GM18507 (cell line): ENCODE data around the gene MMAB.

Experiments used
- DNase-seq: peaks from one replicate; pipeline ENCODE4 v3.0.0; 2011; ENCODE audit warnings: low read depth; ENCODE audit not compliant: insufficient read length; ENCODE audit errors: extremely low spot score
- FAIRE-seq: peaks from 2 replicates; lab custom pipeline; 2011; peaks lifted over from hg19 to GRCh38; lab: Jason Lieb, UNC

MMAB gene

DNA sequence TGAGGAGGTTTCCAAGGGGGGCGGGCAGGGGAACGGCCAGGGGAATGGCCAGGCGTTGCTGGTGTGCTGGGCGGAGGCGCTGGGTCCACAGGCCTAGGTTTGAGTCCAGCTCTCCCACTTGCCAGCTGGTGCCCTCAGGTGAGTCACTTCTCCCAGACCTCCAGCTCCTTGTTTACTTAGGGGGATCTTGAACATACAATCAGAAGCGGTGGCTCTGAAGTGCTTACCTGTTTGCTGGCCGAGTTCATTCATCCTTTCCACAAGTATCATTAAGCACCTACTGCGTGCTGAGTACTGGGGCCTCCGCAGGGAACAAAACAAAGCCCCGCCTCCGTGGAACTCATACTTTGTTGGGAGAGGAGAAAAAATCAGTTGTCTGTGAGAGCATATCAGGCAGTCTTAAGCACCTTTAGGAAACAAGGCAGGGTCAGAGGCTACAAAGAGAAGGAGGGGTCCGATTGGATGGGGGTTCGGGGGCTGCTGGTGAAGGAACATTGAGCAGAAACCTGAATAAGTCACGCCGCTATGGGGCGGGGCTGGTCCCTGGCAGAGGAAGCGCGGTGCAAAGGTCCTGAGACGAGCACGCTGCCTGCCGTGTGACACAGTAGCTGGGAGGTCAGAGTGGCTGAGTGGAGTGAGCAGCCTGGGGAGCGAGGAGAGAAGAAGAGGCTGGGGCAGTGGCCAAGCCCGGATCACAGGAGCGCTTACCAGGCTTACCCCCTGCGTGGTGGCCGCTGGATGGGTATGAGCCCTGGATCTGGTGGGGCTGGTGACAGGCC, 15.3 kb upstream of the MMAB start:
- no peak for FAIRE-seq

DNA sequence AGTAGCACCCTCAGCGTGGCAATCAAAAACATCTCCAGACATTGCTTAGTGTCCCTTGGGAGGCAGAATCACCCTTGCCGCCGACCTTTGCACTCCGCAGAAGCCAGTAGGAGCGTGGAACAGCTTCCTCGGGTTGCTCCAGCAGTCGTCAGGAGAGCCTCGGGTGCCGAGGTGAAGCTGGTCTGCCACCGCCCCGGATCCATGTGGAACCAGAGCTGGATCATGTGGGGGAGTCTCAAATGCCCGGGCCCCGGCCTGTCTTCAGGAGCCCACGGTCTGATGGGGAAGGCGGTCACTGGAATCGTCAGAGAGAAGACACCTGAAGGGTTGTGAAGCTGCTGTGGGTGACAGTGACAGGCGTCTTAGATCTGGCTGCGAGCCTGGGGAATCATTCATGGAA, 14.6 kb upstream of the MMAB start:
- DNase-seq = no peak
- FAIRE-seq = no peak

More for the DNA sequence above, 15.3 kb upstream of the MMAB start:
- DNase-seq = no peak

DNA sequence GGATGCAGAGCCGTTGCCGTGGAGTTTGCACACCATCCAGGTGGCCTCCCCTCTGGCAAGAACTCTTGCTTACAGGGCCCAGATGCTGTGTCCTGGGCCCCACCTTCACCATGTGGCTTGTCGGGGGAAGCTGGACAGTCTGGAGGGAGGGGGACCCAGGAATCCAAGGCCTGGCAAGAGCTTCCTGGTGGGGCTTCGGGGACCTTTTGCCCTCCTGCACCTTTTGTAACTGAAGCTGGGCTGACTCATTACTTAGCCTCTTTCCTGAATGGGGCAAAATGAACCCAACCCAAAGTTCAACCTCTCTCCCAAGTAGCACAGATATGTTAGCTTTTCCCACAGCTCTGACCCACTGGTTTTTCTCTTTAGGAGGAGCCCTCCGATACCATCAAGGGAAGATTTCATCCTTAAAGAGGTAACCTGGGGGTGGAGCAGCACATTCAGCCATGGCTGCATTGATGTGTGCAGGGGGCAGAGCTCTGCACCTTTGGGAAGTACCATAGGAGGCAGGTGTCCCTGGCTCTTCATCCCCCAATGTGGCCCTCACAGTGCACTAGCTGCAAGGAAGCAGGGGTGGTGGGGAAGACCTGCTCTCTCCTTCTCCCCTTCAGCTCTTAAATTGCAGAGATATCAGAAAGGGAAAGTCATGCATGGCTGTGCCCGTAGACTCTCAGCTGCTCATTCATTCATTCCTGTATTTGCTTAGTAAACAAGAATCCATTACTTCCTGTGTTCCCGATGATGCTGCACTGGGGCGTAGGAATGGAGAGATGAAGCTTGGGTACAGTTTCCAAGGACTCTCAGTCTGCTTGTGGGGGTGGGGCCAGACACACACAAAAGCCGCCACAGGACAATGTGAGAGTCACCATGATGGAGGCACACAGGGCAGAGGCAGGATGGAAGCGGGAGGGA, 13.3 kb upstream of the MMAB start:
- no peak for FAIRE-seq

DNA sequence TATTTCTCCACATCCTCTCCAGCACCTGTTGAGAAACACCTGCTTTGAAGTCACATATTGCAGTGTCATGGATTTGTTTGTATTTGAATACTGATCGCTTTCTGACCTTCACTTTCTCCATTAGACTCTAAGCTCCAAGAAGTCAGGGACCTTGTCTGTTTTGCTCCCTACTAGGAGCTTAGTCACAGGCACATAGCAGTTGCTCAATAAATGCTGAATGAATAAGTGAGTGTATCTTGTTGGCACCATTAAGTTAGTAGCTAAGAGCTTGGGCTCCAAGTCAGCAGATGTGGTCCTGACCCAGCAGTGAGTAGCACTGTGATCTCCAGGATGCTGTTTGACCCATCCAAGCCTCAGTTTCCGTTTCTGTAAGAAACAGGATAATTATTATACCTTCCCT, 10.4 kb upstream of the MMAB start:
- FAIRE-seq (no peak), DNase-seq (no peak)

More for the DNA sequence above, 13.3 kb upstream of the MMAB start:
- DNase-seq = no peak

DNA sequence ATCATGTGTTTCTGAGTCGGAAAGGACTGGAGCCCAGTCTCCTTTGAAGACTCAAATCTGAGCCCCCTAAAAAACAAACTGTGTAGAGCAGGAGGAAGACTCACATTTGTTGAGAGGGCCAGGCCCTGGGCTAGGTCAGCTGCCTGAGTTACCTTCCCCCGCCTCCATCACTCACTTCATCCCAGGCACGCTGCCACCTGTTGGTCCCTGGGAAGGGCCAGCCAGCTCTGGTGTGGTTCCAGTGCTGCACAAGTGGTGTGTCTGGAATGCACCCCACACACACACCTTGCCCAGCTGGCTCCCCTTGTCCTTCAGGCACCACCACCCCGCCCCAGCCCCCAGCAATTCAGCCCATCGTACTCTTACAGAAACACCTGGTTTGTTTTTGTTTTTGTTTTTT, 9.3 kb upstream of the MMAB start:
- DNase-seq = no peak

DNA sequence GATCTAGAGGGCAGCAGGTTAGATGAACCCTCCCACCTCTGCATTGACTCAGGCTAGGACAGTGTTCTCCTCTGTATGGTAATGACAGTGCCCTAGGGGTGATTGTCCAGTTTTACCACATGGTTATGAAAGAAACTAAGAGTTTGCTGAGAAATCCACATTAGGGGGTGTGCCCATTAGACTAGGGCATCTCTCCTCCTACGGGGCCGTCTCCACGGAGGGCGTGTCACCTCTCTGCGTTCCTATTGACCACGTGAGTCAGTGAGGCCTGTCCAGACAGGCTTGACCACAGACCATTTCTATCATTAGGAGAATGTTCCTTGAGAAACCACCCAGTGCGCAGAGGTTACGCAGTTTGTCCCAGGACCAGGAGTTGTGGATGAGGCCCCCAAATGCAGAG, 8.6 kb upstream of the MMAB start:
- DNase-seq = no peak
- FAIRE-seq = no peak

More for the DNA sequence above, 9.3 kb upstream of the MMAB start:
- FAIRE-seq = no peak

DNA sequence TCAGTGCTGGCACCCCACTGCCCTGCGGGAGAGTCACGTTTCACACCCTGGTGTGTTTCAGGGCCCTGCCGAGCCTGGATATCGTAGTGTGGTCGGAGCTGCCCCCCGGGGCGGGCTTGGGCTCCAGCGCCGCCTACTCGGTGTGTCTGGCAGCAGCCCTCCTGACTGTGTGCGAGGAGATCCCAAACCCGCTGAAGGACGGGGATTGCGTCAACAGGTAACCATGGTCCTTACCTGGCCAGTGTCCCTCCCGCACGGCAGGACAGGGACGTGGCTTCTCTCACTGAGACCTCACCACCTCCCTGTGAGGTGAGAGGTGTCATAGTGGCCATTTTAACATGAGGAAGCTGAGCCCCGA, 8.0 kb upstream of the MMAB start:
- DNase-seq (no peak), FAIRE-seq (no peak)

DNA sequence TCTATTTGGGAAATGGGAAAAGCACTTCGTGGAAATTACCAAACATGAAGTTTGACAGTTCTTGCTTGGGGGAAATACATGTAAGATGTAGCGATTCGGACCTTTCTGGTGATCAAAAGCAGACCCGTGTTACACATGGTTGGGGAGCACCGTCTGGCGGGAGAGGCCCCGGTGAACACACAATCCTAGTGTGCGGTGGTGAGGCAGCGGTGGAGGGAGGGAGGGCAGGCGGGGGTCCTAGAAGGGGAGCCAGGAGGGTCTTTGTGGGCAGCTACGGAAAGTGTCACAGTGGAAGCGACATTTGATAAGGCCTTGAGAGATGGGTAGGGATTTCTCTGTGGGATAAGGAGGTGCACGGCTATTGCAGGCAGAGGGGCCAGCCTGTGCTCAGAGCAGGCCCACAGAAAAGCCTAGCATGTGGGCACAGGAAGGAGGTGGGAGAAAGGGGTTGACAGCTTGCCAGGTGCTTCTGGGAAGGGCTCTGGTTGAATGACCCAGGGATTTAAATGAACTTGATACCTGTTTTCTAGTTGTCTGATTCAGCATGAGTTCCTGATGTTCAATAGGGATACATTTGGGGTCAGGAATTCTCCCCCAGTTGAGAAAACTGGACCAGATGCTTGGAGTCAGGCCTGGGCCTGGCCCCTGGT, 7.5 kb upstream of the MMAB start:
- DNase-seq = no peak
- no peak for FAIRE-seq

DNA sequence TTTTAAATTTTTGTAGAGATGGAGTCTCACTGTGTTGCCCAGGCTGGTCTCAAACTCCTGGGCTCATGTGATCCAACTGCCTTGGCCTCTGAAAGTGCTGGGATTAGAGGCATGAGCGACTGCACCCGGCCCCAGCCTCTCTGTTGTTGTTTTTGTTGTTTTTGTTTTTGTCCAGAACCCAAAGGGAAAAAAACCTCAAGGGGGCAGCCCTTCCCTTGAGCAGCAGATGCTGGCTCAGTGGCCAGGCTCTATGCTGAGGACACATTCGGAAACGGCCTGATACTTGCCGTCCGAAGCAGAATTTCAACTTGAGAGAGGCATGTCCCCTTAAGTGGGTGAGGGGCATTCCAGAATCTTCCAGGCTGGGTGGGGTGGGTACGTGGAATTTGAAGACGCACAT, 7.0 kb upstream of the MMAB start:
- DNase-seq = no peak
- no peak for FAIRE-seq

DNA sequence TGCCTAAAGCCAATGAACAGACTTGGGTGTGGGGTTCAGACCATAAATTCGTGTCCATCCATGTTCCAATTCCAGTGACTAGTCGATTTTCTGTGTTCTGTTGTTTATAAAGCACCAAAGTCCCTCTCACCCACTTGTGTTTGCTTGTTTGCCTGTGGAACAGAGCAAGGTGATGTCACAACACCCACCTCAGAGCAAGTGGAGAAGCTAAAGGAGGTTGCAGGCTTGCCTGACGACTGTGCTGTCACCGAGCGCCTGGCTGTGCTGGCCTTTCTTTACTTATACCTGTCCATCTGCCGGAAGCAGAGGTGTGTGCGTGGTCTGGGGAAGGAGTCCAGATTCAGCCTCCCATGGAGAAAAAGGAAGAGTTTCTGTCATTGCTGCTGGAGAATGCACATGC, 6.3 kb upstream of the MMAB start:
- no peak for FAIRE-seq
- no peak for DNase-seq

DNA sequence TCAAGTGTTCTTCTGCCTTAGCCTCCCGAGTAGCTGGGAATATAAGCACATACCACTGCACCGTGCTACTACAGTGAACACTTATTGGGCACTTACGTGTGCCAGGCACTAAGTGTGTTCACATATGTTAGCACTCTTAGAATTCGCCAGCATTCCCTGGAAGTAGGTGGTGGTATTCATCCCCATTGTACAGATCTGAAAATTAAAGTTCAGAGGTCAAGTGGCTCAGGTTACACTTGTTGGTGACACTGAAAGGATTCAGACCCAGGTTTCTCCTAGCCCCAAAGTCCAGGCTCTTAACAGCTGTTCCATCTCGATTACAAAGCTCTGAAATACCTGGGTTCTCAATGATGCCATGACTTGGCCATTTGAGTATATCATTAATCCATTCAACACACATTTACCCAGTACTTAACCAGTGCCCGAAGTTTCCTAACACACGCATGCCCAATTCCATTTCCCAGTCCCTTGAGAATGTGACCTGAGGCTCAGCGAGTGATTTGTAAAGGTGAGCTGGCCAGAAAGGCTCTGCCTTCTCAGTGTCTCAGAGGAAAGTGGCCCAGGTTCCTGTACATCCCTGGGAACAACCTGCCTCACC, 5.1 kb upstream of the MMAB start:
- DNase-seq (no peak), FAIRE-seq (no peak)

DNA sequence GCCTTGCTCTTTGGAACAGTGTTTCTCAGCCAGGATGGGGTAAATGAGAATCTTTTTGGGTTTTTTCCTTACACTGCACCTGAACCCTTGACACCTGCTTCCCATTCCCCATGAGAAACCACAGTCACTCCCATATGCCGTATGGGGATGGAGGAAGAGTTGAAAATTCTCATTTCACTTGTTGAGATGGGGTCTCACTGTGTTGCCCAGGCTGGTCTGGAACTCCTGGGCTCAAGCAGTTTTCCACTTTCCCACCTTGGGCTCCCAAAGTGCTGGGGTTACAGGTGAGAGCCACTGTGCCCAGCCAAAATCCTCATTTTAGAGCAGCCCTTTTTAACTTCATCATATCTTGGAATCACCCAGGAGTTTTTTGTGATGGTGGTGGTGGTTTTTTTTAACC, 4.0 kb upstream of the MMAB start:
- FAIRE-seq = no peak
- DNase-seq = no peak

DNA sequence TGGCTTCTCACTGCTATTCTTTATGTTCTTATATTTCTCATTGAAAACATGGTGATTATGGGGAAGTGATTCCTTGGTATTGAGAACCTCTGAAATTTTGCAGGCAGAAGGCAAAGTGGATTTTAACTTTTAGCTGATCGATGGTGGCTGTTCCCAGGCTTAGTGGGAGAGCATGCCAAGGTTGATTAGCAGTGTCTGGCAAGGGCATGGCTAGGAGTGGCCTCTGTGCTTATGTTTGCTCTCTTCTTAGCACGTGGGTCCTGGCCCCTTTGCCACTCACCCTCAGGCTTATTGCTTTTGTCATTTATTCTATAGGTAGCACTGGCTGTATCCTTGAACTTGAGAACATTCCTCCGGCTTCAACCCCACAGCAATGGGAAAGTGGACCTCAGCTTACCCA, 2.4 kb upstream of the MMAB start:
- DNase-seq (no peak), FAIRE-seq (no peak)

DNA sequence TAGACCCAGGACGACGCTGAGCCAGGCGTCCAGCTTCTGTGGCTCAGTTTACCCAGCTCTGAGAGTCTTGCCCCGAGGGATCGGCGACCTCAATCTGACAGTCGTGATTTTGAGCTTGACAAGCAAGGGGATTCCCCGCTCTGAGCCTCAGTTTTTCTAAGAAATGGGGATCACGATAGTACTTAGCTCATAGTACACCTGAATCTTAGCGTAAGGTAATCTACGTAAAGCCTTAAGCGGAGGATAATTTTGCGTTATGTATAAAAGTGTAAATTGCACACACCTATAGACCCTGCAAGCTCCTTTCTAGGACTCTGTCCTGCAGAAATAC, 575 bp upstream of the MMAB start:
- DNase-seq (no peak), FAIRE-seq (no peak)

DNA sequence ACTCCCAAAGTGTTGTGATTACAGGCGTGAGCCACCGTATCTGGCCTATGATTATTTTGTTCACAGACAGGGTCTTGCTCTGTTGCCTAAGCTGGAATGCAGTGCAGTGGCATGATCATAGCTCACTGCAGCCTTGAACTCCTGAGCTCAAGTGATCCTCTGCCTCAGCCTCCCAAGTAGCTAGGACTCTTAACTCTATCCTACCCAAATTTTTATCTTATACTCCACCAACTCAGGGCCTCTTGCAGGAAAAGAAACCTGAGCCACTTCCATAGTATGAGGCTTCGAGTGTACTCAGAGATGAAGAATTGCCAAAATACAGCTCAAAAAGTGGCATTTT, 828 bp downstream of the MMAB start:
- FAIRE-seq (no peak), DNase-seq (no peak)

DNA sequence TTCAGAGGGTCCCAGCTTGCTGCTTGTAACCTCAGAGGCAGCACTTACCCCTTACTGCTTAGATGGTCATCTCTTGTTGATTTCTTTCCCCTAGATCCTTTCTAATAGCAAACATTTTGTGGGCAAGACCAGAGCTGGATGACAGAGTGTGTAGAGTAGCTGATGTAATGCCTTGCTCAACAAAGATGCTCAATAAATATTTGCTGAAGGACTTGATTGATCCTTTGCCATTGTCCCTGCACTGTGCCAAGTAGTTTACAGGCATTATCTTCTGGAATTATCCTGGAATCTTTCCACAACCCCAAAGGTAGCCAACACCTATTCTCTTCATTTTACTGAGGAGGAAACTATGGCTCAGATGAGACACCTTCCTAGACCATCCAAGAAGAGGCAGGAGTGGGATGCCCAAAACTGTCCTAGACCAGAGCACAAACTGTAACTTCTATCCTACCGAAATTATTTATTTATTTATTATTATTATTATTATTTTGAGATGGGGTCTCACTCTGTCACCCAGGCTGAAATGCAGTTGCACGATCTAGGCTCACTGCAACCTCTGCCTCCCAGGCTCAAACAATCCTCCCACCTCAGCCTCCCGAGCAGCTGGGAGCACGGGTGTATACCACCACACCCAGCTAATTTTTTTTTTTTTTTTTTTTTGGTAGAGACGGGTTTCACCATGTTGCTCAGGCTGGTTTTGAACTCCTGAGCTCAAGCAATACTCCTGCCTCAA, 1.4 kb downstream of the MMAB start:
- DNase-seq (no peak), FAIRE-seq (no peak)

DNA sequence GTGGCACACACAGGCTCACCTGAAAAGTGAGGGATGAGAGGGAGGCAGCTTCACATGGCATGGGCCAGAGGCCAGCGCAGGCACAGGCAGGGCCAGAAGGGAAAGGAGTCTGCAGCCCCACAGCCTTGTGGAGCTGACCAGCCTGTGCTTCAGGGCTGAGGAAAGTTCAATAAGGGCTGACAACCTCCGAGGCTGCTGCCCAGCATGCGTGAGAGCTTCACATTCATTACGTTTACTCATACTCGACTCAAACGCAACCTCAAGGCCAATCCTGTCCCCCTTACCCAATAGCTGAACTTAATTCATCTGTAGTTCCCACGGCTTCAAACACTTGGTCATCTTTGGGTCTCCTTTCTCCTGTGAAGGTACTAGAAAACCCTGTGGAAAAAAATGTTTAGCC, 4.8 kb downstream of the MMAB start:
- FAIRE-seq = no peak
- DNase-seq = no peak

DNA sequence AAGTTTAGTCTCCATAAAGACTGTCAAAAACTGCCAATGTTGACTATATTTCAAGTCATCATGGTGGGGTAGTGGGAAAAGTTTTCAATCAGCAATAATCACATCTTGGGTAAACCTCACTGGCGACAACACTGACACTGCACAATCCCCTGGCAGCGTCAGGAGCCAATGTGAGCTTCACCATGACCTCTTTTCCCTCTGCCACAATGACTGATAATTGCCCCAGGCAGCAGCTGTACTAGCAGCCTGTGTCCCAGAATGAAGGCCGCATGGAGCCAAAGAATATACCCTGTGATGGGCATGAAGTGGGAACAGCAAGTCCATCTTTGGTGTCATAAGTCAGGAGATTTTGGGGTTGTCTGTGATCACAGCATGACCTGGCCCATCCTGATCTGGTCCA, 5.3 kb downstream of the MMAB start:
- FAIRE-seq = no peak
- DNase-seq = no peak

DNA sequence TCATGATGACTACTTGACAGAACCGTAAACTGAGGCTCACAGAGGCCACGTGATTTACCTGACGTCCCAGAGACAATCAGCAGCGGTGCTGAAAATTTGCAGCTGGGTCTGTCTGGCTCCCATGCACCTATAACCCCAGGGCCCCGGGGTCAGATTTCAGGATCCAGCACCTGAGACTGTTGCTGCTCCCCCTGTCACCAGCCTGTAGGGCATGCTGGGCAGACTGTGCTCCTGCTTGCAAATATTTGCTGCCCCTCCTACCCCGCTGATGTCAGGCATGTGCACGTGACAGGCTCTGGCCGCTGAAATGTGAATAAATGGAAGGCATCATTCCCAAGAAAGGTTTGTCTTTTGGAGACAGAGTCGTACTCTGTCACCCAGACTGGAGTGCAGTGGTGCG, 6.0 kb downstream of the MMAB start:
- DNase-seq (no peak), FAIRE-seq (no peak)

DNA sequence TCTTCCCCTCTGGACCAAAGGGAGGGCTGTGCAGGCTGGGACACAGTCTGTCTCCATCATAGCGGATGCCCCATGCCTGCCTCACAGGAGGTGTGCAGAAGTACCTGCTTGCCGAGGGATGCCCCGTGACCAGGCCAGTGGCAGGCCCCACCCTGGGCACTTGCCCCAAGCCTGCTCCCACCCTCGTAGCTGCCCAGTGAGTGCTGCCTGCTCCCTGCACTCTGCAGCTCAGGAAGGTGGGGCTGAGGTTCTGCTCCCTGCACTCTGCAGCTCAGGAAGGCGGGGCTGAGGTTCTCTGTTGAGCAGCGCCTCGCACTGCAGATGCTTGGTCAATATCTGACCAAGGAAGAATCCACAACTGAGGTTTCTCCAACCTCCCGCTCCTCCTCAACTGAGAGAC, 6.9 kb downstream of the MMAB start:
- FAIRE-seq (no peak), DNase-seq (no peak)
